HCT116 (cell line): ENCODE measurements around the gene E2F1.

Experiments
- EGR1 ChIP-seq: IDR thresholded peaks from 2 replicates; pipeline ENCODE4 v1.6.1; 2012; ENCODE audit warnings: low read depth
- JUND ChIP-seq: IDR thresholded peaks from 2 replicates; pipeline ENCODE4 v1.6.1; 2012
- POLR2A ChIP-seq: IDR thresholded peaks from 2 replicates; pipeline ENCODE4 v1.7.0; 2011; ENCODE audit warnings: borderline replicate concordance; ENCODE audit not compliant: insufficient read depth, insufficient read length; ENCODE audit errors: extremely low read depth
- RAD21 ChIP-seq: IDR thresholded peaks from 2 replicates; pipeline ENCODE4 v1.6.1; 2012; ENCODE audit warnings: low read depth, mild to moderate bottlenecking
- TF ChIP-seq, protein P1 (sequence below), 3 experiments: fragments of 200-600 bp in 1 of 3; sonication (generic) in 1 of 3; IDR thresholded peaks in 2 of 3; conservative IDR thresholded peaks in 1 of 3; 2 replicates each; pipeline ENCODE4 v1.5.1; 2012 to 2017; ENCODE audit warnings: low read depth in 2 of 3, low read length in 2 of 3, antibody characterized with exemption in 1 of 3, borderline replicate concordance in 1 of 3, control low read depth in 1 of 3, mild to moderate bottlenecking in 1 of 3, mixed read lengths in 1 of 3, mixed run types in 1 of 3, moderate library complexity in 1 of 3; ENCODE audit not compliant: insufficient read depth in 1 of 3
- TF ChIP-seq, protein P2 (sequence below): IDR thresholded peaks from 2 replicates; pipeline ENCODE4 v1.6.1; 2012; ENCODE audit warnings: low read depth
- TF ChIP-seq, protein P3 (sequence below): IDR thresholded peaks from 2 replicates; pipeline ENCODE4 v1.6.1; 2011; ENCODE audit warnings: mild to moderate bottlenecking, low read length, moderate library complexity; ENCODE audit not compliant: insufficient replicate concordance; ENCODE audit errors: extremely low read depth

DNA sequence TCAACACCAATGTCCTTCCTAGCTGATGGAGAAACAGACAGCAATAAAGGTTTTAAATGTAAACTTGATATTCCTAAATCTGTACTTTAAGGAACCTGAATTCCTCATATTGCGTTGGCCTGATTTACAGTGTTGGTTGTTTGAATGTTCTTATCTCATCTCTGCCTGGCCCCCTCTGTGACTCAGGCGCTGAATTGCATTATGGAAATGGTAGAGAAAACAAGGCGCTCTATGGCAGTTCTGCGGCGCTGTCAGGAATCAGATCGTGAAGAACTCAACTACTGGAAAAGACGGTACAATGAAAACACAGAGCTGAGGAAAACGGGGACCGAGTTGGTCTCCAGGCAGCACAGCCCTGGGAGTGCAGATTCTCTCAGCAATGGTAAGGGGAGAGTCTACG is 56.7 kb downstream of the E2F1 start:
- TF ChIP-seq, protein P1, sequence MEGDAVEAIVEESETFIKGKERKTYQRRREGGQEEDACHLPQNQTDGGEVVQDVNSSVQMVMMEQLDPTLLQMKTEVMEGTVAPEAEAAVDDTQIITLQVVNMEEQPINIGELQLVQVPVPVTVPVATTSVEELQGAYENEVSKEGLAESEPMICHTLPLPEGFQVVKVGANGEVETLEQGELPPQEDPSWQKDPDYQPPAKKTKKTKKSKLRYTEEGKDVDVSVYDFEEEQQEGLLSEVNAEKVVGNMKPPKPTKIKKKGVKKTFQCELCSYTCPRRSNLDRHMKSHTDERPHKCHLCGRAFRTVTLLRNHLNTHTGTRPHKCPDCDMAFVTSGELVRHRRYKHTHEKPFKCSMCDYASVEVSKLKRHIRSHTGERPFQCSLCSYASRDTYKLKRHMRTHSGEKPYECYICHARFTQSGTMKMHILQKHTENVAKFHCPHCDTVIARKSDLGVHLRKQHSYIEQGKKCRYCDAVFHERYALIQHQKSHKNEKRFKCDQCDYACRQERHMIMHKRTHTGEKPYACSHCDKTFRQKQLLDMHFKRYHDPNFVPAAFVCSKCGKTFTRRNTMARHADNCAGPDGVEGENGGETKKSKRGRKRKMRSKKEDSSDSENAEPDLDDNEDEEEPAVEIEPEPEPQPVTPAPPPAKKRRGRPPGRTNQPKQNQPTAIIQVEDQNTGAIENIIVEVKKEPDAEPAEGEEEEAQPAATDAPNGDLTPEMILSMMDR (IDR thresholded peaks at IDR 0.05 in 2 of 3, conservative IDR thresholded peaks at IDR 0.05 in 1 of 3; ENCODE audit: borderline replicate concordance in 1 of 3, insufficient read depth in 1 of 3, low read depth in 2 of 3, low read length in 2 of 3) = no peak
- no peak for TF ChIP-seq JUND
- no peak for TF ChIP-seq POLR2A
- no peak for TF ChIP-seq RAD21
- TF ChIP-seq, protein P2, sequence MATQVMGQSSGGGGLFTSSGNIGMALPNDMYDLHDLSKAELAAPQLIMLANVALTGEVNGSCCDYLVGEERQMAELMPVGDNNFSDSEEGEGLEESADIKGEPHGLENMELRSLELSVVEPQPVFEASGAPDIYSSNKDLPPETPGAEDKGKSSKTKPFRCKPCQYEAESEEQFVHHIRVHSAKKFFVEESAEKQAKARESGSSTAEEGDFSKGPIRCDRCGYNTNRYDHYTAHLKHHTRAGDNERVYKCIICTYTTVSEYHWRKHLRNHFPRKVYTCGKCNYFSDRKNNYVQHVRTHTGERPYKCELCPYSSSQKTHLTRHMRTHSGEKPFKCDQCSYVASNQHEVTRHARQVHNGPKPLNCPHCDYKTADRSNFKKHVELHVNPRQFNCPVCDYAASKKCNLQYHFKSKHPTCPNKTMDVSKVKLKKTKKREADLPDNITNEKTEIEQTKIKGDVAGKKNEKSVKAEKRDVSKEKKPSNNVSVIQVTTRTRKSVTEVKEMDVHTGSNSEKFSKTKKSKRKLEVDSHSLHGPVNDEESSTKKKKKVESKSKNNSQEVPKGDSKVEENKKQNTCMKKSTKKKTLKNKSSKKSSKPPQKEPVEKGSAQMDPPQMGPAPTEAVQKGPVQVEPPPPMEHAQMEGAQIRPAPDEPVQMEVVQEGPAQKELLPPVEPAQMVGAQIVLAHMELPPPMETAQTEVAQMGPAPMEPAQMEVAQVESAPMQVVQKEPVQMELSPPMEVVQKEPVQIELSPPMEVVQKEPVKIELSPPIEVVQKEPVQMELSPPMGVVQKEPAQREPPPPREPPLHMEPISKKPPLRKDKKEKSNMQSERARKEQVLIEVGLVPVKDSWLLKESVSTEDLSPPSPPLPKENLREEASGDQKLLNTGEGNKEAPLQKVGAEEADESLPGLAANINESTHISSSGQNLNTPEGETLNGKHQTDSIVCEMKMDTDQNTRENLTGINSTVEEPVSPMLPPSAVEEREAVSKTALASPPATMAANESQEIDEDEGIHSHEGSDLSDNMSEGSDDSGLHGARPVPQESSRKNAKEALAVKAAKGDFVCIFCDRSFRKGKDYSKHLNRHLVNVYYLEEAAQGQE = no peak
- TF ChIP-seq, protein P3, sequence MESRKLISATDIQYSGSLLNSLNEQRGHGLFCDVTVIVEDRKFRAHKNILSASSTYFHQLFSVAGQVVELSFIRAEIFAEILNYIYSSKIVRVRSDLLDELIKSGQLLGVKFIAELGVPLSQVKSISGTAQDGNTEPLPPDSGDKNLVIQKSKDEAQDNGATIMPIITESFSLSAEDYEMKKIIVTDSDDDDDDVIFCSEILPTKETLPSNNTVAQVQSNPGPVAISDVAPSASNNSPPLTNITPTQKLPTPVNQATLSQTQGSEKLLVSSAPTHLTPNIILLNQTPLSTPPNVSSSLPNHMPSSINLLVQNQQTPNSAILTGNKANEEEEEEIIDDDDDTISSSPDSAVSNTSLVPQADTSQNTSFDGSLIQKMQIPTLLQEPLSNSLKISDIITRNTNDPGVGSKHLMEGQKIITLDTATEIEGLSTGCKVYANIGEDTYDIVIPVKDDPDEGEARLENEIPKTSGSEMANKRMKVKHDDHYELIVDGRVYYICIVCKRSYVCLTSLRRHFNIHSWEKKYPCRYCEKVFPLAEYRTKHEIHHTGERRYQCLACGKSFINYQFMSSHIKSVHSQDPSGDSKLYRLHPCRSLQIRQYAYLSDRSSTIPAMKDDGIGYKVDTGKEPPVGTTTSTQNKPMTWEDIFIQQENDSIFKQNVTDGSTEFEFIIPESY = no peak
- no peak for TF ChIP-seq EGR1
